Measurements from ENCODE around the gene FDX2.

FDX2 gene

GRCh38 chr19:10299545-10300458, 16.0 kb downstream of the FDX2 start:
- peak; percentile 100 for DNase-seq

GRCh38 chr19:10295847-10296591, 19.8 kb downstream of the FDX2 start:
- no peak for DNase-seq

GRCh38 chr19:10295305-10295846, 20.4 kb downstream of the FDX2 start:
- DNase-seq, result no peak

- DNase-seq, result no peak
These were observed 21.5 kb downstream of the FDX2 start for GRCh38 chr19:10294368-10294697.

- no peak for DNase-seq
These were observed 22.0 kb downstream of the FDX2 start for GRCh38 chr19:10293637-10294367.

GRCh38 chr19:10292789-10293636, 22.8 kb downstream of the FDX2 start:
- DNase-seq, result no peak

GRCh38 chr19:10292206-10292788, 23.5 kb downstream of the FDX2 start:
- peak; percentile 92 for DNase-seq

GRCh38 chr19:10291554-10292205, 24.1 kb downstream of the FDX2 start:
- peak; percentile 83 for DNase-seq

- DNase-seq, result peak; percentile 97
These were observed 24.8 kb downstream of the FDX2 start for GRCh38 chr19:10290876-10291553.

- peak; percentile 92 for DNase-seq
These were observed 25.4 kb downstream of the FDX2 start for GRCh38 chr19:10290357-10290875.

GRCh38 chr19:10289836-10290356, 25.9 kb downstream of the FDX2 start, which contains the start of gene ICAM5:
ICAM5 (plus strand) TSS chr19:10289952; CDS start chr19:10290044, 92 bp downstream.
- peak; percentile 97 for DNase-seq

GRCh38 chr19:10289167-10289835, 26.5 kb downstream of the FDX2 start:
- DNase-seq, result peak; percentile 100

- DNase-seq, result peak; percentile 100
These were observed 27.1 kb downstream of the FDX2 start for GRCh38 chr19:10288662-10289166.

- DNase-seq, result peak; percentile 100
These were observed 28.7 kb downstream of the FDX2 start, which contains the start of gene ICAM4 for GRCh38 chr19:10286803-10287737. ICAM4 (plus strand) TSS chr19:10286955; CDS start chr19:10287013, 58 bp downstream.

- DNase-seq, result no peak
These were observed 30.4 kb downstream of the FDX2 start for GRCh38 chr19:10285393-10285792.

- DNase-seq, result no peak
These were observed 30.9 kb downstream of the FDX2 start for GRCh38 chr19:10284960-10285278.

GRCh38 chr19:10284065-10284959, 31.5 kb downstream of the FDX2 start:
- DNase-seq, result no peak
